Breast epithelium (tissue), 3 donors: Measurements from ENCODE around the gene ADCK1.
"Not testable (repeated sequence)": the region's sequence is repeated elsewhere in the genome, so short reads cannot be mapped to it uniquely, and the experiment has no call there.

Source experiments
- CTCF ChIP-seq, 3 donors: fragments of 450-650 bp; IDR thresholded peaks; one replicate each; pipeline ENCODE4 v1.5.1; 2016 to 2017; ENCODE audit warnings: antibody characterized with exemption in 3 of 3, mild to moderate bottlenecking in 3 of 3, moderate library complexity in 3 of 3
- POLR2A ChIP-seq: fragments of 450-650 bp; IDR thresholded peaks from one replicate; pipeline ENCODE4 v1.6.1; 2016; ENCODE audit warnings: antibody characterized with exemption, mild to moderate bottlenecking, moderate library complexity
- POLR2AphosphoS5 ChIP-seq, 3 donors: sonication (generic); formaldehyde crosslinking; IDR thresholded peaks; one replicate each; pipeline ENCODE4 v1.6.1; 2017; ENCODE audit warnings: antibody characterized with exemption in 3 of 3

GRCh38 chr14:77793255-77793654 is 6.7 kb upstream of the ADCK1 start:
- TF ChIP-seq POLR2AphosphoS5 (IDR thresholded peaks at IDR 0.05); CTCF (IDR thresholded peaks at IDR 0.05); POLR2A: not testable (repeated sequence)
